Ovary (tissue), 9 donors: ENCODE results near the gene ASRGL1. TPM values are rescaled to one million over a fixed set of nuclear protein-coding genes. Genes with fewer than 3 reads are reported as not detected.

Experiments used
- DNase-seq, 5 donors: peaks; one replicate each; pipeline ENCODE4 v3.0.0-alpha.2; 2019 to 2020
- H3K27ac ChIP-seq, 2 donors: fragments of 200-600 bp; one replicate each; pipeline versions ENCODE4 v1.5.1 to v1.8.0; 2019 to 2022
- H3K27me3 ChIP-seq: fragments of 200-600 bp; one replicate; pipeline ENCODE4 v1.8.0; 2022
- H3K36me3 ChIP-seq: fragments of 200-600 bp; sonication (generic); one replicate; pipeline ENCODE4 v1.5.1; 2019
- H3K4me1 ChIP-seq: one replicate; pipeline ENCODE4 v1.8.1; 2013; ENCODE audit warnings: mild to moderate bottlenecking, moderate library complexity; ENCODE audit not compliant: insufficient read depth
- H3K4me3 ChIP-seq: fragments of 200-600 bp; sonication (generic); one replicate; pipeline ENCODE4 v1.5.1; 2017
- H3K9me3 ChIP-seq, 2 donors: fragments of 200-600 bp in 1 of 2; sonication (generic) in 1 of 2; one replicate each; pipeline versions ENCODE4 v1.5.1 to v1.8.1; 2013 to 2019; ENCODE audit warnings: mild to moderate bottlenecking in 1 of 2, moderate library complexity in 1 of 2
- EP300 ChIP-seq: sonication (generic); formaldehyde crosslinking; IDR thresholded peaks from one replicate; pipeline ENCODE4 v1.6.1; 2017; ENCODE audit warnings: antibody characterized with exemption
- POLR2A ChIP-seq: fragments of 450-650 bp; IDR thresholded peaks from one replicate; pipeline ENCODE4 v1.6.1; 2017; ENCODE audit warnings: antibody characterized with exemption, mild to moderate bottlenecking, moderate library complexity
- WGBS, 3 donors: extraction: QIAGEN DNeasy Blood & Tissue Kit in 1 of 3; methylation state at CpG; one replicate each; pipeline versions ENCODE4 v1.1.5 to v1.1.7; 2013 to 2017; 5-methylcytosine and 5-hydroxymethylcytosine counted together
- intact Hi-C, 4 donors: fragments of 100-400 bp; cut with DNase I; formaldehyde crosslinking; loops; one replicate each; pipeline versions ENCODE4 v1.11.0 to v1.15.1; 2022 to 2023
- polyA plus RNA-seq, 2 donors: library from polyadenylated mRNA; stranded (reverse); fragments of 200-250 nt in 1 of 2; fragments of 350-450 nt in 1 of 2; fragmentation: Illumina TruSeq in 1 of 2; extraction: RNeasy Lipid Tissue Mini Kit (QIAGEN cat#74804) in 1 of 2; gene quantifications; one replicate each; pipeline ENCODE4 v1.2.3, GENCODE V29; 2013 to 2014
- total RNA-seq, 7 donors: library from RNA; depleted of rRNA in 2 of 7; stranded (reverse); fragments of >200 nt in 2 of 7; fragmentation: NEBNext Ultra II Directional in 3 of 7; extraction: Animal tissue kit (Norgen Biotek cat#: 25700) in 3 of 7; gene quantifications; one replicate each; pipeline versions ENCODE4 v1.1.0 to v1.2.4, GENCODE V29; 2016 to 2023
- TF ChIP-seq, protein P1 (sequence below), 3 donors: fragments of 450-650 bp in 2 of 3; fragments of 200-600 bp in 1 of 3; IDR thresholded peaks; one replicate each; pipeline versions ENCODE4 v1.5.1 to v1.8.0; 2016 to 2022; ENCODE audit warnings: antibody characterized with exemption in 3 of 3, mild to moderate bottlenecking in 1 of 3
- donor health status: DM: no; HTN: no; CAD: no; lungs with moderate emphysema.
- donor health status: DM: no; HTN: no; CAD: no.
- donor health status: Bipolar disorder and iron deficiency.
- donor health status: DM: yes; HTN: yes; CAD: no.
- donor health status: DM: no; HTN: no; CAD: no.
- donor health status: DM: yes; HTN: yes; CAD: no.

Gene ASRGL1
- total and polyA plus RNA-seq, 9 donors: 1.6 to 143 (median 9.8) TPM

DNA sequence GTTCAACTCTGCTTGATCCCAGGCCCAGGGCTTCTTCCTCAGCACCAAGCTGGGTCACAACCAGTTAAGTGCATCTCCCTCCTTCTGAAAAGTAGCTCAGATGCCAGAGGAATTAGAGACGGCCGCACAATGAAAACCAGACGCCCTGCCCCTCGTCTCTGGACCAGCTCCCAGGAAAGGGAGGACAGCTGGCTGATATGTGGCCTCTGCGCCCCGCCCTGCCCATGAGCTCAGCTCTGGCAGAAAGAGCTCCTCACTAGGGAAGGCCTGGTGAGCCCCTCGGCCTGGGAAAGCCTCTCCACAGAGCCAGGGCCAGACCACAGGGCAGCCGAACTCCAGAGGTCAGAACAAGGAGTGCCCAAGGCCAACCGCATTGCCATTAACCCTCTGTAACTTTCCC is 63.5 kb downstream of the ASRGL1 start:
- Histone ChIP-seq H3K4me1 (peaks cover 47% of the 10 kb centered on the region), H3K27ac (peak overlapping the region in 1 of 2 donors; percentile 79)
- 3 to 26% (median 8%) methylated on average over 8 to 9 of the region's 9 CpGs for WGBS, 3 donors

DNA sequence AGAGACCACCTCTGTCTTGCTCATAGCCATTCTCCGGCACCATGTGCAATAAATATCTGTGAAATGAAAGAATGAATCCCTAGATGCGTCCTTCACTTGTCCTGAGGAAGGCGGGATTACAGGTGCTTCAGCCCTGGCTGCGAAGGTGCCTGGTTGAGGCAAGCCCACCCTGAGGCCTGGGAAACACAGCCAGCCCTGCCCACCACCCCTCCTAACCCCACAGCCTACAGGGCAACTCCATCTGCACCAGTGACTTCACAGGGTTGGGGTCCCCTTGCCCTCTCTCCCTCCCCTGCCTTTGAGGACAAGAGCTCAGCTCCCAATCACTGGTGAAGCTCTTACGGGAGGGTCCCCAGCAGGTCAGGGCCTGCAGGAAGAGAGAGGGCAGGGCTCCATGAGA is 64.1 kb downstream of the ASRGL1 start:
- H3K4me3 ChIP-seq: no peak overlapping the region
- H3K27me3 ChIP-seq: no peaks in the 10 kb centered on the region
- peaks cover 43% of the 10 kb centered on the region for H3K4me1 ChIP-seq
- no peak for TF ChIP-seq EP300
- no peak for TF ChIP-seq POLR2A
- TF ChIP-seq, protein P1, sequence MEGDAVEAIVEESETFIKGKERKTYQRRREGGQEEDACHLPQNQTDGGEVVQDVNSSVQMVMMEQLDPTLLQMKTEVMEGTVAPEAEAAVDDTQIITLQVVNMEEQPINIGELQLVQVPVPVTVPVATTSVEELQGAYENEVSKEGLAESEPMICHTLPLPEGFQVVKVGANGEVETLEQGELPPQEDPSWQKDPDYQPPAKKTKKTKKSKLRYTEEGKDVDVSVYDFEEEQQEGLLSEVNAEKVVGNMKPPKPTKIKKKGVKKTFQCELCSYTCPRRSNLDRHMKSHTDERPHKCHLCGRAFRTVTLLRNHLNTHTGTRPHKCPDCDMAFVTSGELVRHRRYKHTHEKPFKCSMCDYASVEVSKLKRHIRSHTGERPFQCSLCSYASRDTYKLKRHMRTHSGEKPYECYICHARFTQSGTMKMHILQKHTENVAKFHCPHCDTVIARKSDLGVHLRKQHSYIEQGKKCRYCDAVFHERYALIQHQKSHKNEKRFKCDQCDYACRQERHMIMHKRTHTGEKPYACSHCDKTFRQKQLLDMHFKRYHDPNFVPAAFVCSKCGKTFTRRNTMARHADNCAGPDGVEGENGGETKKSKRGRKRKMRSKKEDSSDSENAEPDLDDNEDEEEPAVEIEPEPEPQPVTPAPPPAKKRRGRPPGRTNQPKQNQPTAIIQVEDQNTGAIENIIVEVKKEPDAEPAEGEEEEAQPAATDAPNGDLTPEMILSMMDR (IDR thresholded peaks at IDR 0.05): no peak
- H3K9me3 ChIP-seq: no peaks in the 10 kb centered on the region
- no peaks in the 10 kb centered on the region for H3K36me3 ChIP-seq
- peak in 1 of 5 donors; percentile 48 for DNase-seq
- WGBS, 3 donors: 65 to 77% (median 75%) methylated on average over 5 of the region's 5 CpGs
- intact Hi-C loops: loop anchor here in 1 of 4 donors (2.0 kb wide), 1 partner anchor 143 kb away; no protein-coding TSS in a partner anchor
- peak overlapping the region; percentile 64 to 79 for H3K27ac ChIP-seq

More for the DNA sequence above, 63.5 kb downstream of the ASRGL1 start:
- DNase-seq: peak; percentile 84 to 94 (median 87)
- no peaks in the 10 kb centered on the region for H3K9me3 ChIP-seq
- no peak overlapping the region for H3K4me3 ChIP-seq
- no peaks in the 10 kb centered on the region for H3K27me3 ChIP-seq
- TF ChIP-seq POLR2A (no peak), EP300 (no peak)
- TF ChIP-seq, protein P1 (IDR thresholded peaks at IDR 0.05): no peak
- intact Hi-C loops: loop anchor here in 1 of 4 donors (2.0 kb wide), 1 partner anchor 144 kb away; no protein-coding TSS in a partner anchor
- H3K36me3 ChIP-seq: no peaks in the 10 kb centered on the region

- peaks cover 43% of the 10 kb centered on the region for H3K4me1 ChIP-seq
- intact Hi-C loops: loop anchor here in 1 of 4 donors (2.0 kb wide), 1 partner anchor 143 kb away; no protein-coding TSS in a partner anchor
- H3K4me3 ChIP-seq: no peak overlapping the region
- H3K27ac ChIP-seq: peak overlapping the region; percentile 64 to 79
- no peaks in the 10 kb centered on the region for H3K27me3 ChIP-seq
- H3K36me3 ChIP-seq: no peaks in the 10 kb centered on the region
- no peaks in the 10 kb centered on the region for H3K9me3 ChIP-seq
- peak in 3 of 5 donors; percentile 38 to 67 (median 55) for DNase-seq
- TF ChIP-seq, protein P1 (IDR thresholded peaks at IDR 0.05): no peak
- no peak for TF ChIP-seq POLR2A
- no peak for TF ChIP-seq EP300
- WGBS, 3 donors: 14 to 24% (median 14%) methylated on average over 7 of the region's 7 CpGs
These were observed 64.6 kb downstream of the ASRGL1 start for GRCh38 chr11:62401811-62402210.

- Histone ChIP-seq H3K4me3 (no peak overlapping the region), H3K4me1 (peaks cover 43% of the 10 kb centered on the region), H3K27me3 (no peaks in the 10 kb centered on the region), H3K27ac (peak overlapping the region; percentile 64 to 79), H3K9me3 (no peaks in the 10 kb centered on the region), H3K36me3 (no peaks in the 10 kb centered on the region)
- peak; percentile 77 to 85 (median 80) for DNase-seq
- 25 to 28% (median 26%) methylated on average over 15 of the region's 15 CpGs for WGBS, 3 donors
- intact Hi-C loops: no loop called here
- TF ChIP-seq EP300: no peak
- TF ChIP-seq, protein P1 (IDR thresholded peaks at IDR 0.05): no peak
- no peak for TF ChIP-seq POLR2A
These were observed 65.1 kb downstream of the ASRGL1 start for GRCh38 chr11:62402226-62402959.
